Endothelial cell of umbilical vein (primary cell): ENCODE results near the gene CEACAM21. TPM values are rescaled to one million over a fixed set of nuclear protein-coding genes. Genes with fewer than 3 reads are reported as not detected.

Experiments used
- BruUV-seq: library from RNA; stranded (reverse); fragments of 400-500 nt; replicated peaks from 2 replicates; lab custom pipeline; 2021; lab: Mats Ljungman, UMichigan
- CTCF ChIA-PET: fragments of 300-600, 350-600 bp; sonication (Branson Sonifier 250); formaldehyde crosslinking; loops from one replicate; lab custom pipeline; 2021; ENCODE audit warnings: antibody characterized with exemption, inconsistent platforms; lab: Charles Lee
- POLR2A ChIA-PET: fragments of 300-600, 350-600 bp; sonication (Branson Sonifier 250); formaldehyde crosslinking; loops from one replicate; lab custom pipeline; 2021; ENCODE audit warnings: antibody characterized with exemption, inconsistent platforms; lab: Charles Lee
- DNase-seq: peaks from one replicate; pipeline ENCODE4 v3.0.0-alpha.2; 2011; ENCODE audit warnings: low read depth, low spot score
- FAIRE-seq: peaks from 2 replicates; lab custom pipeline; 2011; peaks lifted over from hg19 to GRCh38; lab: Jason Lieb, UNC
- H2AFZ ChIP-seq: 2 replicates; pipeline ENCODE4 v1.6.0; 2012; ENCODE audit warnings: low read depth, low read length, control low read depth, inconsistent platforms
- H3K27ac ChIP-seq: 2 replicates; pipeline ENCODE4 v1.5.1; 2011; ENCODE audit warnings: low read depth, mild to moderate bottlenecking, control low read depth, low read length, moderate library complexity; ENCODE audit not compliant: insufficient read depth
- H3K27me3 ChIP-seq, 2 experiments: 2 replicates each; pipeline versions ENCODE4 v1.6.0 to v1.6.1; 2011; ENCODE audit warnings: low read length in 2 of 2, mixed read lengths in 1 of 2; ENCODE audit not compliant: control insufficient read depth in 2 of 2, insufficient read depth in 2 of 2
- H3K36me3 ChIP-seq, 2 experiments: 2 replicates in 1 of 2; 3 replicates in 1 of 2; pipeline ENCODE4 v1.5.1; 2011; ENCODE audit warnings: low read length in 2 of 2, mild to moderate bottlenecking in 1 of 2, moderate library complexity in 1 of 2; ENCODE audit not compliant: control insufficient read depth in 2 of 2, insufficient read depth in 2 of 2; ENCODE audit errors: extremely low read depth in 1 of 2
- H3K4me1 ChIP-seq: 3 replicates; pipeline ENCODE4 v1.5.1; 2011; ENCODE audit warnings: mild to moderate bottlenecking, low read length; ENCODE audit not compliant: control insufficient read depth, insufficient read depth; ENCODE audit errors: extremely low read depth
- H3K4me2 ChIP-seq: 2 replicates; pipeline ENCODE4 v1.6.1; 2011; ENCODE audit warnings: low read length, control low read depth, mixed read lengths; ENCODE audit not compliant: insufficient read depth
- H3K4me3 ChIP-seq, 3 experiments: fragments of 200-600 bp in 1 of 3; sonication (generic), shearing (Covaris generic) in 1 of 3; replicated peaks in 1 of 3; 2 replicates each; pipeline ENCODE4 v1.5.1; 2011 to 2016; ENCODE audit warnings: control low read depth in 3 of 3, low read length in 3 of 3, mild to moderate bottlenecking in 2 of 3, inconsistent platforms in 1 of 3, low read depth in 1 of 3, moderate library complexity in 1 of 3; ENCODE audit not compliant: insufficient read depth in 1 of 3
- H3K79me2 ChIP-seq: 2 replicates; pipeline ENCODE4 v1.6.0; 2012; ENCODE audit warnings: low read length, inconsistent platforms; ENCODE audit not compliant: control insufficient read depth, insufficient read depth
- H3K9ac ChIP-seq: replicated peaks from 2 replicates; pipeline ENCODE3; 2011; ENCODE audit warnings: low read length, control low read depth; ENCODE audit not compliant: insufficient read depth; ENCODE audit errors: extremely low read depth
- H3K9me1 ChIP-seq: replicated peaks from 3 replicates; pipeline ENCODE4 v1.6.0; 2011; ENCODE audit warnings: mild to moderate bottlenecking, low read length; ENCODE audit not compliant: control insufficient read depth, insufficient read depth; ENCODE audit errors: extremely low read depth
- H3K9me3 ChIP-seq: replicated peaks from 2 replicates; pipeline ENCODE4 v1.5.1; 2012; ENCODE audit warnings: low read length, inconsistent platforms; ENCODE audit not compliant: control insufficient read depth, insufficient read depth
- H4K20me1 ChIP-seq: replicated peaks from 2 replicates; pipeline ENCODE3; 2011; ENCODE audit warnings: mild to moderate bottlenecking, low read length; ENCODE audit not compliant: control insufficient read depth, insufficient read depth; ENCODE audit errors: extremely low read depth
- EZH2 ChIP-seq: IDR thresholded peaks from 2 replicates; pipeline ENCODE4 v1.6.1; 2012; ENCODE audit warnings: borderline replicate concordance, low read depth, mild to moderate bottlenecking, moderate library complexity, low read length, inconsistent platforms; ENCODE audit not compliant: severe bottlenecking
- FOS ChIP-seq: IDR thresholded peaks from 2 replicates; pipeline ENCODE4 v1.6.1; 2011; ENCODE audit warnings: mild to moderate bottlenecking, low read length, moderate library complexity, borderline replicate concordance; ENCODE audit not compliant: insufficient read depth
- GATA2 ChIP-seq: IDR thresholded peaks from 2 replicates; pipeline ENCODE4 v1.7.0; 2011; ENCODE audit warnings: low read depth, mild to moderate bottlenecking, moderate library complexity, mixed read lengths, low read length; ENCODE audit not compliant: insufficient read length, insufficient read depth
- JUN ChIP-seq: IDR thresholded peaks from 2 replicates; pipeline ENCODE4 v1.6.1; 2011; ENCODE audit warnings: borderline replicate concordance, low read depth; ENCODE audit not compliant: insufficient read length, insufficient read depth
- MAX ChIP-seq: IDR thresholded peaks from 2 replicates; pipeline ENCODE4 v1.6.1; 2011; ENCODE audit not compliant: insufficient read depth, insufficient read length
- MYC ChIP-seq: IDR thresholded peaks from one replicate; pipeline ENCODE4 v1.6.1; 2011; ENCODE audit warnings: mild to moderate bottlenecking, low read depth, low read length
- POLR2A ChIP-seq: IDR thresholded peaks from 2 replicates; pipeline ENCODE4 v1.6.1; 2012; ENCODE audit warnings: low read depth, mild to moderate bottlenecking, control low read depth, low read length
- POLR2AphosphoS5 ChIP-seq: IDR thresholded peaks from 2 replicates; pipeline ENCODE4 v1.6.1; 2012; ENCODE audit warnings: low read depth, mild to moderate bottlenecking, control low read depth, low read length, moderate library complexity; ENCODE audit not compliant: insufficient read depth
- dilution Hi-C: fragments of 300-500 bp; cut with MboI; formaldehyde crosslinking; loops from one replicate; pipeline ENCODE4 v1.15.0; 2019; ENCODE audit warnings: low sequenced_read_pairs; ENCODE audit not compliant: extremely low pct_ligation_motif_present
- intact Hi-C: fragments of 100-400 bp; cut with micrococcal nuclease; formaldehyde crosslinking; loops from one replicate; pipeline ENCODE4 v1.10.0; 2022
- polyA plus RNA-seq, 4 experiments: library from polyadenylated mRNA; depleted of rRNA in 3 of 4; stranded (reverse) in 3 of 4; unstranded in 1 of 4; fragments of >200 nt; gene quantifications; 2 replicates each; pipeline versions ENCODE4 v1.2.1 to v1.2.3, GENCODE V29; 2011 to 2012; ENCODE audit warnings: missing spikeins in 1 of 4
- total RNA-seq: library from RNA; stranded (reverse); gene quantifications from 2 replicates; pipeline ENCODE4 v1.2.3, GENCODE V29; 2021
- TF ChIP-seq, protein P1 (sequence below), 2 donors: IDR thresholded peaks; 1 replicate in 1 of 2; 2 replicates in 1 of 2; pipeline ENCODE4 v1.5.1; 2011; ENCODE audit warnings: low read length in 2 of 2, mild to moderate bottlenecking in 2 of 2, moderate library complexity in 2 of 2, control low read depth in 1 of 2, inconsistent platforms in 1 of 2, low read depth in 1 of 2; ENCODE audit not compliant: insufficient read depth in 1 of 2; ENCODE audit errors: extremely low read depth in 1 of 2

Gene CEACAM21
- total and polyA plus RNA-seq, 2 donors (not counting 3 experiments of a cell fraction or from before 2014, with no cell fraction given), result 0.81 to 1.7 TPM

GRCh38 chr19:41595258-41595889, 19.4 kb downstream of the CEACAM21 start:
- H3K4me3 ChIP-seq, result no peak overlapping the region
- peaks cover 5 to 18% of the 10 kb centered on the region in 2 experiments for H3K27me3 ChIP-seq
- no peaks in the 10 kb centered on the region for H3K9me3 ChIP-seq
- peak; percentile 100 for FAIRE-seq
- no peak overlapping the region for H3K27ac ChIP-seq
- H3K9ac ChIP-seq, result no peak overlapping the region
- peak; percentile 27 for TF ChIP-seq POLR2AphosphoS5
- TF ChIP-seq FOS, result peak; percentile 72
- TF ChIP-seq MYC, result no peak
- no peak for TF ChIP-seq POLR2A
- no peak for TF ChIP-seq MAX
- TF ChIP-seq JUN, result peak; percentile 56
- TF ChIP-seq, protein P1, sequence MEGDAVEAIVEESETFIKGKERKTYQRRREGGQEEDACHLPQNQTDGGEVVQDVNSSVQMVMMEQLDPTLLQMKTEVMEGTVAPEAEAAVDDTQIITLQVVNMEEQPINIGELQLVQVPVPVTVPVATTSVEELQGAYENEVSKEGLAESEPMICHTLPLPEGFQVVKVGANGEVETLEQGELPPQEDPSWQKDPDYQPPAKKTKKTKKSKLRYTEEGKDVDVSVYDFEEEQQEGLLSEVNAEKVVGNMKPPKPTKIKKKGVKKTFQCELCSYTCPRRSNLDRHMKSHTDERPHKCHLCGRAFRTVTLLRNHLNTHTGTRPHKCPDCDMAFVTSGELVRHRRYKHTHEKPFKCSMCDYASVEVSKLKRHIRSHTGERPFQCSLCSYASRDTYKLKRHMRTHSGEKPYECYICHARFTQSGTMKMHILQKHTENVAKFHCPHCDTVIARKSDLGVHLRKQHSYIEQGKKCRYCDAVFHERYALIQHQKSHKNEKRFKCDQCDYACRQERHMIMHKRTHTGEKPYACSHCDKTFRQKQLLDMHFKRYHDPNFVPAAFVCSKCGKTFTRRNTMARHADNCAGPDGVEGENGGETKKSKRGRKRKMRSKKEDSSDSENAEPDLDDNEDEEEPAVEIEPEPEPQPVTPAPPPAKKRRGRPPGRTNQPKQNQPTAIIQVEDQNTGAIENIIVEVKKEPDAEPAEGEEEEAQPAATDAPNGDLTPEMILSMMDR (IDR thresholded peaks at IDR 0.05; ENCODE audit: extremely low read depth in 1 of 2, insufficient read depth in 1 of 2, low read depth in 1 of 2, low read length in 2 of 2), result peak; percentile 71 to 73
- TF ChIP-seq EZH2, result no peak
- TF ChIP-seq GATA2, result peak; percentile 42
- H3K4me2 ChIP-seq, result no peak overlapping the region
- intact Hi-C loops (loop anchor here (1.0 to 2.0 kb wide), 3 partner anchors 25 to 146 kb away; no protein-coding TSS in a partner anchor), dilution Hi-C loops (no loop called here)
- no TSS peak for BruUV-seq
- no peaks in the 10 kb centered on the region for H3K36me3 ChIP-seq
- no peaks in the 10 kb centered on the region for H4K20me1 ChIP-seq
- no peak overlapping the region for H2AFZ ChIP-seq
- H3K4me1 ChIP-seq, result peaks cover 5% of the 10 kb centered on the region
- H3K9me1 ChIP-seq, result no peaks in the 10 kb centered on the region
- ChIA-PET POLR2A (no interaction called here), CTCF (interaction anchor here (0.8 to 3.3 kb wide), 8 partner anchors 10 to 147 kb away, joined by 3 to 25 read pairs (median 6); no protein-coding TSS in a partner anchor)
- DNase-seq, result peak; percentile 95
- H3K79me2 ChIP-seq, result no peaks in the 10 kb centered on the region
